Thymus (tissue), 11 donors: ENCODE data around the gene KCNT1. TPM values are rescaled to one million over a fixed set of nuclear protein-coding genes. Genes with fewer than 3 reads are reported as not detected.

Experiments
- DNase-seq, 9 donors: peaks; one replicate each; pipeline ENCODE4 v3.0.0-alpha.2; 2013; ENCODE audit warnings: low spot score in 9 of 9, low read depth in 6 of 9, missing footprints in 1 of 9
- H3K27ac ChIP-seq, 2 donors: one replicate each; pipeline ENCODE4 v1.5.1; 2013; ENCODE audit warnings: control low read depth in 1 of 2, low read depth in 1 of 2, low read length in 1 of 2, mild to moderate bottlenecking in 1 of 2, moderate library complexity in 1 of 2
- H3K27me3 ChIP-seq, 2 donors: one replicate each; pipeline ENCODE4 v1.5.1; 2013; ENCODE audit warnings: low read length in 1 of 2; ENCODE audit not compliant: control insufficient read depth in 2 of 2, insufficient read depth in 1 of 2
- H3K36me3 ChIP-seq, 2 donors: one replicate each; pipeline ENCODE4 v1.5.1; 2013; ENCODE audit warnings: low read length in 1 of 2, mild to moderate bottlenecking in 1 of 2, moderate library complexity in 1 of 2; ENCODE audit not compliant: control insufficient read depth in 2 of 2, insufficient read depth in 2 of 2
- H3K4me1 ChIP-seq, 2 donors: one replicate each; pipeline ENCODE4 v1.5.1; 2013; ENCODE audit warnings: low read length in 2 of 2; ENCODE audit not compliant: control insufficient read depth in 2 of 2, insufficient read depth in 2 of 2
- H3K4me3 ChIP-seq, 2 donors: one replicate each; pipeline ENCODE4 v1.5.1; 2013; ENCODE audit warnings: low read length in 2 of 2, control low read depth in 1 of 2, mild to moderate bottlenecking in 1 of 2
- H3K9me3 ChIP-seq, 2 donors: one replicate each; pipeline ENCODE4 v1.5.1; 2013; ENCODE audit warnings: low read length in 1 of 2, mild to moderate bottlenecking in 1 of 2; ENCODE audit not compliant: control insufficient read depth in 2 of 2, insufficient read depth in 1 of 2
- WGBS: extraction: QIAGEN DNeasy Blood & Tissue Kit; methylation state at CpG from one replicate; pipeline ENCODE4 v1.1.7; 2013; 5-methylcytosine and 5-hydroxymethylcytosine counted together
- polyA plus RNA-seq: library from polyadenylated mRNA; stranded (reverse); fragments of 200-250 nt; gene quantifications from one replicate; pipeline ENCODE4 v1.2.3, GENCODE V29; 2013
- total RNA-seq: library from RNA; stranded (reverse); fragments of 120-200 nt; gene quantifications from one replicate; pipeline ENCODE4 v1.2.4, GENCODE V29; 2013
- donor health status: healthy.

Gene KCNT1
- total and polyA plus RNA-seq, 2 donors = 0.05 to 0.25 TPM

GRCh38 chr9:135701067-135701958, 672 bp upstream of the KCNT1 start:
- peaks cover 5% of the 10 kb centered on the region in 2 donors for H3K4me1 ChIP-seq
- H3K27ac ChIP-seq = no peak overlapping the region
- peaks cover 5 to 42% of the 10 kb centered on the region in 2 donors for H3K27me3 ChIP-seq
- H3K9me3 ChIP-seq = no peaks in the 10 kb centered on the region
- 23% methylated on average over 40 of the region's 40 CpGs for WGBS
- peak overlapping the region in 1 of 2 donors; percentile 3 for H3K4me3 ChIP-seq
- DNase-seq = peak in 1 of 9 donors; percentile 4
- no peaks in the 10 kb centered on the region for H3K36me3 ChIP-seq

GRCh38 chr9:135703726-135704125, 1.7 kb downstream of the KCNT1 start:
- Histone ChIP-seq H3K9me3 (no peaks in the 10 kb centered on the region), H3K4me1 (peaks cover 5% of the 10 kb centered on the region in 2 donors), H3K27ac (no peak overlapping the region), H3K4me3 (no peak overlapping the region), H3K36me3 (no peaks in the 10 kb centered on the region), H3K27me3 (peaks cover 5 to 42% of the 10 kb centered on the region in 2 donors)
- DNase-seq = no peak
- 35% methylated on average over 14 of the region's 14 CpGs for WGBS

GRCh38 chr9:135704483-135704882, 2.5 kb downstream of the KCNT1 start:
- 77% methylated on average over 5 of the region's 5 CpGs for WGBS
- Histone ChIP-seq H3K36me3 (no peaks in the 10 kb centered on the region), H3K27ac (no peak overlapping the region), H3K4me3 (no peak overlapping the region), H3K27me3 (peaks cover 5 to 42% of the 10 kb centered on the region in 2 donors), H3K9me3 (no peaks in the 10 kb centered on the region), H3K4me1 (peaks cover 5% of the 10 kb centered on the region in 2 donors)
- no peak for DNase-seq

- peaks cover 5% of the 10 kb centered on the region in 2 donors for H3K4me1 ChIP-seq
- H3K27me3 ChIP-seq = peaks cover 5 to 36% of the 10 kb centered on the region in 2 donors
- DNase-seq = no peak
Observed at GRCh38 chr9:135705376-135705775, 3.4 kb downstream of the KCNT1 start.

GRCh38 chr9:135706288-135706687, 4.3 kb downstream of the KCNT1 start:
- Histone ChIP-seq H3K27ac (no peak overlapping the region), H3K27me3 (peaks cover 5 to 28% of the 10 kb centered on the region in 2 donors), H3K4me3 (no peak overlapping the region), H3K9me3 (no peaks in the 10 kb centered on the region), H3K36me3 (no peaks in the 10 kb centered on the region), H3K4me1 (peaks cover 5% of the 10 kb centered on the region in 2 donors)
- 89% methylated on average over 9 of the region's 9 CpGs for WGBS
- DNase-seq = no peak

More at GRCh38 chr9:135705376-135705775, 3.4 kb downstream of the KCNT1 start:
- Histone ChIP-seq H3K4me3 (no peak overlapping the region), H3K9me3 (no peaks in the 10 kb centered on the region), H3K36me3 (no peaks in the 10 kb centered on the region), H3K27ac (no peak overlapping the region)
- WGBS = 88% methylated on average over 14 of the region's 14 CpGs

- no peaks in the 10 kb centered on the region for H3K4me1 ChIP-seq
- no peak overlapping the region for H3K27ac ChIP-seq
- DNase-seq = no peak
- WGBS = 68% methylated on average over 23 of the region's 23 CpGs
- H3K4me3 ChIP-seq = no peak overlapping the region
- H3K36me3 ChIP-seq = no peaks in the 10 kb centered on the region
- H3K9me3 ChIP-seq = no peaks in the 10 kb centered on the region
- peaks cover 0 to 20% of the 10 kb centered on the region in 2 donors for H3K27me3 ChIP-seq
Observed at GRCh38 chr9:135707252-135708138, 5.5 kb downstream of the KCNT1 start.

GRCh38 chr9:135708164-135708563, 6.2 kb downstream of the KCNT1 start:
- 91% methylated on average over 4 of the region's 4 CpGs for WGBS
- Histone ChIP-seq H3K36me3 (no peaks in the 10 kb centered on the region), H3K9me3 (no peaks in the 10 kb centered on the region), H3K4me3 (no peak overlapping the region), H3K4me1 (no peaks in the 10 kb centered on the region), H3K27me3 (peaks cover 0 to 20% of the 10 kb centered on the region in 2 donors), H3K27ac (no peak overlapping the region)
- DNase-seq = no peak

- Histone ChIP-seq H3K4me3 (no peak overlapping the region), H3K27me3 (peaks cover 21 to 35% of the 10 kb centered on the region in 2 donors), H3K27ac (no peak overlapping the region), H3K4me1 (no peaks in the 10 kb centered on the region), H3K9me3 (peaks cover 0 to 5% of the 10 kb centered on the region in 2 donors), H3K36me3 (no peaks in the 10 kb centered on the region)
- DNase-seq = no peak
- 87% methylated on average over 12 of the region's 12 CpGs for WGBS
Observed at GRCh38 chr9:135711391-135711790, 9.4 kb downstream of the KCNT1 start.

GRCh38 chr9:135711881-135712280, 9.9 kb downstream of the KCNT1 start:
- peaks cover 0 to 5% of the 10 kb centered on the region in 2 donors for H3K9me3 ChIP-seq
- no peak overlapping the region for H3K4me3 ChIP-seq
- no peaks in the 10 kb centered on the region for H3K36me3 ChIP-seq
- H3K4me1 ChIP-seq = no peaks in the 10 kb centered on the region
- no peak overlapping the region for H3K27ac ChIP-seq
- peaks cover 21 to 38% of the 10 kb centered on the region in 2 donors for H3K27me3 ChIP-seq
- no peak for DNase-seq
- 82% methylated on average over 10 of the region's 10 CpGs for WGBS
